SK-N-MC (cell line): ENCODE data around the gene CCNA2.

Experiments
- EZH2 ChIP-seq: fragments of 200-600 bp; sonication (generic); IDR thresholded peaks from one replicate; pipeline ENCODE4 v1.6.1; 2017; ENCODE audit warnings: antibody characterized with exemption
- POLR2AphosphoS5 ChIP-seq: IDR thresholded peaks from 2 replicates; pipeline ENCODE4 v1.6.1; 2012; ENCODE audit warnings: mild to moderate bottlenecking, low read depth, low read length, borderline replicate concordance

DNA sequence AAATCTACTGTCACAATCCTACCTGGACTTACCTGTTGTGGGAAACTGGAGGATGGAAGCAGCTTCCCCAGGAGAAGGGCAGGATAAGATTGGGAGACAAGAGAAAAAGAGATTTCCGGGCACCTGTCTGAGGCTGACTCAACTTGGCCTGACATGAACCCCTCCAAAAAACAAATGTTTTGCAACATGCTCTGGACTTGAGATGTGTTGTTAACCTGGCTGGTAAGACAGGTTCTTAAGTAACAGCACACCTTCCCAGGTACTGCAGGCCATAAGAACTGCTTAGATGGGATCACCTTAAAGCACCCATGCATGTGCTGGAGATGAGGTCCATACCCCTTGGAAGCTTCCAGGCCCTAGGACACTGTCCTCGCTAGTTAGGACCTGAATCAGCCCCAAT is 54.3 kb downstream of the CCNA2 start:
- TF ChIP-seq EZH2 (no peak), POLR2AphosphoS5 (no peak)
